GM19023 (cell line): ENCODE results near the gene TNFSF12.

Experiments
- ATAC-seq: cut with Tn5 transposase; IDR thresholded peaks from one replicate; pipeline ENCODE4 v1.9.1; 2021; ENCODE audit warnings: mild to moderate bottlenecking, moderate library complexity; ENCODE audit not compliant: unreplicated experiment

Gene TNFSF12

GRCh38 chr17:7563115-7563869, 14.4 kb downstream of the TNFSF12 start:
- no peak for ATAC-seq

- no peak for ATAC-seq
Measured at GRCh38 chr17:7569571-7569970, 20.7 kb downstream of the TNFSF12 start.

DNA sequence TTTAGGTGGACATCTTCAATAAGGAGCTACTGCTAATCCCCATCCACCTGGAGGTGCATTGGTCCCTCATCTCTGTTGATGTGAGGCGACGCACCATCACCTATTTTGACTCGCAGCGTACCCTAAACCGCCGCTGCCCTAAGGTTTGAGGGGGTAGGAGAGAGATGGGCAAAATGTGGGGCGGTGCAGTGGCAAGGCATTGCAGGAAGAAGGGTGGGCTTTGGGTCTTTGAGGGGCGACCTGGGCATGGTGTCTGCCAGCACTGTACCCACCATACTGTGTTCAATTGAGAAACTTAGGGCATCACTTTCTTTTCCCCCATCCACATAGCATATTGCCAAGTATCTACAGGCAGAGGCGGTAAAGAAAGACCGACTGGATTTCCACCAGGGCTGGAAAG, 21.5 kb downstream of the TNFSF12 start:
- ATAC-seq: no peak

GRCh38 chr17:7572338-7572587, 23.4 kb downstream of the TNFSF12 start:
- ATAC-seq: no peak

DNA sequence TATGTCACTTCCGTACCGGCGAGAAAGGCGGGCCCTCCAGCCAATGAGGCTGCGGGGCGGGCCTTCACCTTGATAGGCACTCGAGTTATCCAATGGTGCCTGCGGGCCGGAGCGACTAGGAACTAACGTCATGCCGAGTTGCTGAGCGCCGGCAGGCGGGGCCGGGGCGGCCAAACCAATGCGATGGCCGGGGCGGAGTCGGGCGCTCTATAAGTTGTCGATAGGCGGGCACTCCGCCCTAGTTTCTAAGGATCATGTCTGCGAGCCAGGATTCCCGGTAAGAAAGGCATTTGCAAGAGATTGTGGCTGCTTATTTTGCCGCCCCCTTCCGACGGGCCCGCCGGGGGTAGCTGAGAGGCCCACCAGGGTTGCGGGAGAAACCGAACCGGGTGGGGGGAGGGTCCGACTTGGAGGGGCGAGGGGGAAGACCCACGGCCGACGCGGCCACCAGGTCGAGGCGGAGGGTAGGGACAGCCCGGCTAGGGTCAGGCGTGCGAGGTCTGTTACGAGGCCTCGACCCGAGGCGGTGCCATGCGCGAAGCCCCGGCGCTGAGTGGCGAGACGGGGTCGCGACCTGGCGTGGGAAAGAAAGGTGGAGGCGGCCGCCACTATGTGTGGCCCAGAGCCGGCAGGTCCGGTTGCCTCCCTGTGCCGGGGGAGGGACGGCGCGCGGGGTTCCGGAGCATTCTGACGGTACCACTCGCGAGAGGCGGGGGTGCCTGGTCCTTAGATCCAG, 23.9 kb downstream of the TNFSF12 start:
- ATAC-seq: peak; percentile 91

- ATAC-seq: peak; percentile 2
Measured at GRCh38 chr17:7573324-7574080, 24.6 kb downstream of the TNFSF12 start.

DNA sequence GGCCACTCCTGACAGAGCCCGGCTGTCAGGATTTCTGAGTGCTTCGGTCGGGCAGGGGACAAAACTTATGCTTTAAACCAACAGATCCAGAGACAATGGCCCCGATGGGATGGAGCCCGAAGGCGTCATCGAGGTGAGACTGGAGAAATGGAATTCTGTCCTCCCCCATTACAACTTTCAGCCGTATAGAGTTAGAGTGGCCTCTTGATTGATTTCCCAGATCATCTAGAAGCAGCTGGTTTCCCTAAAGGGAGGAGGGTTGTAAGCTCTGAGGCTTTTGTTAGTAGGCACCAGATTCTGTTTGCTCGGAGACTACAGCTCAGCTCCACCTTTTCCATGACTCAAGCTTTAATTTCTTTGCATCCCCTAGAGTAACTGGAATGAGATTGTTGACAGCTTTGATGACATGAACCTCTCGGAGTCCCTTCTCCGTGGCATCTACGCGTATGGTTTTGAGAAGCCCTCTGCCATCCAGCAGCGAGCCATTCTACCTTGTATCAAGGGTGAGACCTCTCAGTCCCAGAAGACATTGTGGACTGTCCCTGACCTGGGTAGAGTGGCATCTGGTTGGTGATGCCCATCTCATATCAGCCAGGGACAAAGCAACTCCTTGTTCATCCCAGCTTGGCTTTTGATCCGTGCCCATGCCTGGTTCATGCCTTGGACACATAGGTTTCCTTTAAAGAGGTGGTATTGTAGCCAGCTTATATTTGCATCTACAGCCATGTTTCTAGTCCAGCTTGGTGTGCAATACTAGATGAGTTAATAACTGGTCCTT, 25.5 kb downstream of the TNFSF12 start:
- no peak for ATAC-seq

DNA sequence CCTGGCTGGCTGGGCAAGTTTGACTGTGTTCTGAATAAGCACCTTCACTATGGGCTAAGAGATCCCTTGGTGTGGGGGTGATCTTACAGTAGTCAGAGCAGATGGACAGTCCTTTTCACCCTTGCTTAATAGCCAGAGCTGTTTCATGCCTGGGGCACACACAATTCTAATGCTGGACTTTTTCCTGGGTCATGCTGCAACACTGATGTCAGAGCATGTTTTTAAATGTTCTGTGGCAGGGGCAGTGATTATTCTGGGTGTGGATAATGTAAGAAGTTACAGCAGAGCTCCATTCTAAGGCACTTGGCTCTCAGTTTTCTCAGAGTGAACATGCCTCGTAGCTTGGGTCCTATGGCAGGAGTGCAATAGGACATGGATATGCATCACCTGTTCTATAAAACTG, 26.6 kb downstream of the TNFSF12 start:
- no peak for ATAC-seq

GRCh38 chr17:7575959-7576358, 27.1 kb downstream of the TNFSF12 start:
- no peak for ATAC-seq

DNA sequence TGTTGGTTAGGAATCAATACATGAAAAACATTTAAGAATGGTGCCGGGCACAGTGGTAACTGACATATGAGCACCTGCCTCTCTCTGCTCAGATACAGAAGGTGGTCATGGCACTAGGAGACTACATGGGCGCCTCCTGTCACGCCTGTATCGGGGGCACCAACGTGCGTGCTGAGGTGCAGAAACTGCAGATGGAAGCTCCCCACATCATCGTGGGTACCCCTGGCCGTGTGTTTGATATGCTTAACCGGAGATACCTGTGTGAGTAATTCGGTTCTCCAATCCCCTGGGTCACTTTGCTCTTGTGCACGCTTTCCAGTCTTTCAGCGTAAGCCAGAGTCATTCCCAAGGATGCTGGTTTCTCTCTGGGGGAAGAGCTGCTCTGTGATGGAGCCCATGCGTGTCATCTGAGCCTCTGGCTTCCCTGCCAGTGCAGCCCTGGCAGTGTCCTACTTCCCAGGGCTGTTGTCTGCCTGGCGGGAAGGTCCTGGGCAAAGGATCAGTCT, 27.6 kb downstream of the TNFSF12 start:
- ATAC-seq: no peak

GRCh38 chr17:7577327-7578199, 28.7 kb downstream of the TNFSF12 start:
- ATAC-seq: no peak

- ATAC-seq: peak; percentile 35
Measured at GRCh38 chr17:7579001-7579833, 30.4 kb downstream of the TNFSF12 start, which contains the start of gene CD68. Gene CD68, plus strand, starts transcription at chr17:7579638. Its CDS starts 40 bp downstream, at chr17:7579678.

- no peak for ATAC-seq
Measured at GRCh38 chr17:7579834-7580603, 31.2 kb downstream of the TNFSF12 start.

GRCh38 chr17:7580604-7581575, 32.0 kb downstream of the TNFSF12 start:
- ATAC-seq: no peak

GRCh38 chr17:7582396-7583252, 33.8 kb downstream of the TNFSF12 start:
- no peak for ATAC-seq
